GDM1 (cell line): ENCODE data around the gene FAM228B.
"Not testable (repeated sequence)": the region's sequence is repeated elsewhere in the genome, so short reads cannot be mapped to it uniquely, and the experiment has no call there.

Experiments
- DNase-seq: peaks from one replicate; lab custom pipeline; 2025; lab: John Stamatoyannopoulos, UW

FAM228B gene

DNA sequence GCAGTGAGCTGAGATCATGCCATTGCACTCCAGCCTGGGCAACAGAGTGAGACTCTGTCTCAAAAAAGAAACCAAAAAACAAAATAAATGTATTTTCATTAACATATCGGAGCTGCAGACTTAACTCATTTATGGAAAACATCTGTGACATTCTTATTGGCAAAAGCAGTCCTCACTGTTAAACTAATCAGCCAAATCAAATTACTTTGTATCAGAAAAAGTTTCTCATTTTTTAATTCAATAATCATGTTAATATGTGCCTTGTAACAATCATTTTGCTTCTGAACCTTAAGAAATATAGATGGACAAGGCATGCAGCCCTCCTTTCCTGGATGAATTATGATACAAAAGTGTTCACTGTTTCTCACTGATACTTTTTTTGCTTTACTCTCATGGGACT is 20.6 kb upstream of the FAM228B start:
- no peak for DNase-seq

- DNase-seq, result no peak
These were observed 19.1 kb upstream of the FAM228B start for GRCh38 chr2:24104110-24104650.

DNA sequence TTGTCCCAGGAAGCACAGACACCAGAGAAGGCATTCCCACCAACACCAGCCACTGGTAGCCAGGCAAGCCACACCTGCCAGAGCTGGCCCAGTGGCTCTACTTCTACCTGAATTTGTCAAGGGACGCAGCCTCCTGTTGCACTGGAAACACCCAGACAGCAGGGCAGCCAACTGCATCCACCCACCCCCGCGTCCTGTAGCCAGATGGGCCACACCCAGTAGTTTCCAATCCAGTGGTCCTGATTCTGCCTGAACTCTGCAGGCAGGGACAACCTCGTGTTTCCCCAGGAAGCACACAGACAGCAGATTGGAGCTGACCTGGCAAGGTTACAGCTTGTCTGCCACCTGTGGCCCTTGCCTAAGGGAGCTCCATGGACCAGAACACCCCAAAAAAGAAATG is 18.4 kb upstream of the FAM228B start:
- no peak for DNase-seq

DNA sequence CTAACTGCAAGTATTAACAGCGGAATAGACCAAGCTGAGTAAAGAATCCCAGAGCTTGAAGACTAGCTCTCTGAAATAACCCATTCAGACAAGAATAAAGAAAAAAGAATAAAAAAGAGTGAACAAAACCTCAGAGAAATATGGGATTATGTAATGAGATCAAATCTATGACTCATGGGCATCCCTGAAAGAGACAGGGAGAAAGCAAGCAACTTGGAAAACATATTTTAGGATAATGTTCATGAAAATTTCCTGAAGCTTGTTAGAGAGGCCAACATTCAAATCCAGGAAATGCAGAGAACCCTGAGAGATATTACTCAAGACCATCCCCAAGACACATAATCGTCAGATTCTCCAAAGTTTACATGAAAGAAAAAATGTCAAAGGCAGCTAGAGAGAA is 17.5 kb upstream of the FAM228B start:
- DNase-seq, result no peak

- DNase-seq, result no peak
These were observed 16.5 kb upstream of the FAM228B start for GRCh38 chr2:24106786-24107185.

DNA sequence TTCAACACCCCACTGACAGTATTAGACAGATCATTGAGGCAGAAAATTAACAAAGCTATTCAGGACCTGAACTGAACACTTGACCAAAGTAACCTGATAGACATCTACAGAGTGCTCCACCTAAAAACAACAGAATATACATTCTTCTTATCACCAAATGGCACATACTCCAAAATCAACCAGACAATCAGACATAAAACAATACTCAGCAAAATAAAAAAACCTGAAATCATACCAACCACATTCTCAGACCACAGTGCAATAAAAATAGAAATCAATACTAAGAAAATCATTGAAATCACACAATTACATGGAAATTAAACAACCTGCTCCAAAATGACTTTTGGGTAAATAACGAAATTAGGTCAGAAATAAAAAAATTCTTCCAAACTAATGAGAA is 15.9 kb upstream of the FAM228B start:
- DNase-seq, result no peak

DNA sequence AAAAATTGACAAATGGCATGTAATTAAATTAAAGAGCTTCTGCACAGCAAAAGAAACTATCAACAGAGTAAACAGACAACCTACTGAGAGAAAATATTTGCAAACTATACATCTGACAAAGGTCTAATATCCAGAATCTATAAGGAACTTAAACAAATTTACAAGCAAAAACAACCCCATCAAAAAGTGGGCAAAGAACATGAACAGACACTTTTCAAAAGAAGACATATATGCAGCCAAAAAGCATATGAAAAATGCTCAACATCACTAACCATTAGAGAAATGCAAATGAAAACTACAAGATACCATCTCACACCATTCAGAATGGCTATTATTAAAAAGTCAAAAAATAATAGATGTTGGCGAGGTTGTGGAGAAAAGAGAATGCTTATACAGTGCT is 13.8 kb upstream of the FAM228B start:
- not testable (repeated sequence) for DNase-seq

- DNase-seq, result no peak
These were observed 12.5 kb upstream of the FAM228B start for GRCh38 chr2:24110660-24111303.

DNA sequence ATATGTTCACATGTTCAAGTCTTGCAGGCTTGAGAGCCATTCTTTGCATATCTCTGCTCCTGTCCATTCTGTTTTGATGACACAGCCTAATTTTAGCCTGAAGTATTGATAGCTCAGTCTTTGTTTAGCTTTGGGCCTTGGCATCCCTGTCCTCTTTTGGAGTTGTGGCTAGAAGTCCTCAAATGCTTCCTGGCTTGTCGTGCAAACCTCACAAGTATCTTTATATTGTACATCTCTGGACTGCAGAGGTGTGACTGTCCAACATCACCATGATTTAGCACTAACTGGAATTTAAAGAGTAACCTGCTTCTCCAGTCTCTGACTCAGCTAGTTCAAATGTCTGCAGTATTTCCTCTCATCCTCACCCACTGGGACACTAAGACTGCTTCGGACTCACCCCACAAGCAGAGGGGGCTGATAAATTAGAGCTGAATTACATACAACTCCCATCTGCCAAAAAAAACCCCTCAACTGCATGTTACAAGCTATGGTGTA is 11.8 kb upstream of the FAM228B start:
- no peak for DNase-seq

DNA sequence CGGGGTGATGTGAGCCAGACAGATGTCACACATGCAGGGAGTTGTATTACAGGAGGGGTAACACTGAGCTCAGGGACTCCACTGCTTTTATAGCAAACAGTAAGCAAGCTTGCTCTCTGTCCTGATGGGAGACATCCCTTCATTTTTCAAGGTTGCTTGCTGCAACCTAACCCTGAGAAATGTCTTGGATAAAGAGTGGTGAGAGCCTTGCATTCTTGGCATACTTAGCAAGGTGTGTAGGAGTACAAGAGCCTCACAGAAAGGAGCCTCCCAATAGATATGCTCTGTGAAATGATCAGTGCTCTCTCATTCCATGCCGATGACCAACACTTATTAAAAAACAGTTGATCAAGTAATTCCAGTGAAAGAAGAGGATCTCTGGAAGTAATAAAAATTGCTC is 8.2 kb upstream of the FAM228B start:
- DNase-seq, result no peak

DNA sequence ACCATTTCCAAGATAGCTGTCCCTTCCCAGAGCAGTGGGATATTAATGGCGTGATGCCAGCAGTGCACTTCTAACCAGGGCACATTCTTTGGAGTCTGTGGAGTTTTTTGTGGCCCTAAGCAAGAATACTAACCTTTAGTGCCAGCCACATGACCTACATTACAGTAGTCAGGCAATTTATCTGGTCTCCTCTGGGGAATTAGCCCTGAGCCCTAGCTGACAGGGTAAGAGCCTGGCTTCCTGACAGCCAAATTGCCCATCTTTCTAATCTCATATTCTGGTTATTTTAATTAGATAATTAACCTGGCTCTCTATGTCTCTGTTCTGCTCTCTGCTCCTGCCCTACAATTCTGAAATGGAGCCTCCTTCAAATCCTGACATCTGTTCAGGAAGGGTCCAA is 5.4 kb upstream of the FAM228B start:
- DNase-seq, result no peak

- no peak for DNase-seq
These were observed 2.2 kb upstream of the FAM228B start for GRCh38 chr2:24121066-24121465.

- DNase-seq, result no peak
These were observed 1.8 kb upstream of the FAM228B start for GRCh38 chr2:24121469-24121868.

- no peak for DNase-seq
These were observed 689 bp upstream of the FAM228B start for GRCh38 chr2:24122366-24123194.

DNA sequence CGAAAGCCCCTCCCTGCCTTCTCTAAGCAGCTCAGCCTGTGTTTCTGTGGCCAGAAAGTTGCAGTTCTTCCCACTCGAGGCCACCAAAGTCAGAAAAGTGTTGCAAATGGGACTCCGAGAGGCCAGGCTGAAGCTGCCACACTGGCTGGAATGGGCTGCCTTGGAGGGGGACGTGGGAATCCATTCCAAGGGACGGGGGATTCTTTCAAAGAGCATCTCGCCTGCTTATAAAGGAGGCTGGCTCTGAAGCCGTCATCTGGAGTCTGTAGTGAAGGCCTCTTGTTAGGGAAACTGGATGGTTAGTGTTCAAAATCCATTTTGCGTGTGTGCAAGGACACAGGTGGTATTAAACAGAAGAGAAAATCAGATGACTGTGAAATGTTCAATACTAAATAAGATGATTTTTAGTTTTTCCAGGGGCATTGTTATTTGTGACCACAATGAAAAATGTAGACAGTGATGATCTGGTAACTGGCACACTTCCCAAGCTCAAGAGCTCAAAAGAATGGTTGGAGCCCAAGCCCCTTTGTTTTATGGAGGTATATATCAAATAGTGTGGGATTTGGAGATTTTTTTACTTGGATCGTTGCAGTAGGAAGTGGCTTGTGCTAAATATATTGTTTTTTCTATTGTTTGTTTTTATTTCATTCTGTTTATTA is 782 bp downstream of the FAM228B start:
- DNase-seq, result no peak

DNA sequence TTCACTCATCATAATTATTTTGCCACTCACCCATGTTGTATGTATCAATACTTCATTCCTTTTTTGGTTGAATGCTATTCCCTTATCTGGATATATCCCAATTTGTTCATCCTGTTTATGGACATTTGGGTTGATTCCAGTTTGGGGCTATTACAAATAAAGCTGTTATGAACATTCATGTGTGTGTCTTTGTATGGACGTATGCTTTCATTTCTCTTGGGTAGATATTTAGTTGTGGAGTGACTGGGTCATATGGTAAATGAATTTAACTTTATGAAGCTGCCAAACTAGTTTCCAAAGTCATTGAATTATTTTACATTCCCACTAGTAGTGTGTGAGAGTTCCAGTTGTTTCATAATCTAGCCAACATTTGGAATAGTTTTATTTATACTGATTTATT is 2.7 kb downstream of the FAM228B start:
- no peak for DNase-seq

DNA sequence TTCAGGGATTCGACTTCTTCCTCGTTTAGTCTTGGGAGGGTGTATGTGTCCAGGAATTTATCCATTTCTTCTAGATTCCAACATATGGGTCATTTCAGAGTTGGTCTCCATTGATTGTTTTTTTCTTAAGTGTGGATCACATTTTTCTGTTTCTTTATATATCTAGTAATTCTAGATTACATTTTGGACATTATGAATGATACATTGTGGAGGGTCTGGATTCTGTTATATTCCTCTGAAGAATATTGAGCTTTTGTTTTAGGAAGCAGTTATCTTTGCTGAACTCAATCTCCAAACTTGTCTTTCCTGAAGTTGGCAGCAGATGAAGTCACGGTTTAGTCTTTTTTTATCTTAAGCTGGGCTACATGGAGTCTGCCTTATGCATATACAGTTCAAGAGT is 9.3 kb downstream of the FAM228B start:
- no peak for DNase-seq

DNA sequence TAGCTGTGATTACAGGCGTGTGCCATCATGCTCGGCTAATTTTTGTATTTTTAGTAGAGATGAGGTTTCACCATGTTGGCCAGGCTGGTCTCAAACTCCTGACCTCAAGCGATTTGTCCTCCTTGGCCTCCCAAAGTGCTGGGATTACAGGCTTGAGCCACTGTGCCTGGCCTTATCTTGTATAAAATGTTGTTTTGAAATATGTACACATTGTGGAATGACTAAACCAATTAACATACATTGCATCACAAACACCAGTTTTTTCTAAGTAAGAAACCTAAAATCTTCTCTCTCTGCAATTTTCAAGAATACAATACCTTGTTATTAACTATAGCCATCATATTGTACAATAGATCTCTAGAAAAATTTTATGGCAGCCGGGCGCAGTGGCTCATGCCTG is 17.0 kb downstream of the FAM228B start:
- not testable (repeated sequence) for DNase-seq

GRCh38 chr2:24147364-24147763 is 24.1 kb downstream of the FAM228B start:
- DNase-seq, result no peak

DNA sequence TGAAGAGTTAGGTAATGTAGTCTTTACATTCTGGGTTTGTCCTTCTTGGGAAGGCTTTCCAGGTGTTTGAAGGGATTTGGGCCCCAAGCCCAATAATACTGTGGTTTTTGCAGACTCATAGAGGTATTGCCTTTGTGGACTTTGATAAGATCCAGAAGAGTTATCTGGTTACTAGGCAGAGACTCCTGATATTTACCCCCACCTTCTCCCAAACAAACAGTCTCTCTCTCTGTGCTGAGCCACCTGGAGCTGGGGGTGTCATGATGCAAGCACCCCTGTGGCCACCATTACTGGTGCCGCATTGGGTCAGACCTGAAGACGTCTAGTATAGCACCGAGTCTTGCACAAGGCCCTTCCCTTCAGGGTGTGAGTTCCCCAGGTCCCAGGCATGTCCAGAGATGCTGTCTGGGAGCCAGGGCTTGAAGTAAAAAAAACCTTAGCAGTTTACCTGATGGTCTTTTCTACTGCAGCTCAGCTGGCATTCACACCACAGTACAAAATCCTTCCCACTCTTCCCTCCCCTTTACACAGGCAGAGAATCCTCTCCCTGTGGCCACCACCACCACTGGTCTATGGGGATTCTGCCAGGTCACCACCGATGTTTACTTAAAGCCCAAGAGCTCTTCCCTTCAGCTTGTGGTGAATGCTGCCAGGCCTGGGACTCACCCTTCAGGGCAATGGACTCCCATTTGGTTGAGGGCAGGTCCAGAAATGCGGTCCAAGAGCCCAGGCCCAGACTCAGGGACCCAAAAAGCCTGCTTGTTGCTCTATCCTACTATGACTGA is 29.3 kb downstream of the FAM228B start:
- DNase-seq, result no peak

DNA sequence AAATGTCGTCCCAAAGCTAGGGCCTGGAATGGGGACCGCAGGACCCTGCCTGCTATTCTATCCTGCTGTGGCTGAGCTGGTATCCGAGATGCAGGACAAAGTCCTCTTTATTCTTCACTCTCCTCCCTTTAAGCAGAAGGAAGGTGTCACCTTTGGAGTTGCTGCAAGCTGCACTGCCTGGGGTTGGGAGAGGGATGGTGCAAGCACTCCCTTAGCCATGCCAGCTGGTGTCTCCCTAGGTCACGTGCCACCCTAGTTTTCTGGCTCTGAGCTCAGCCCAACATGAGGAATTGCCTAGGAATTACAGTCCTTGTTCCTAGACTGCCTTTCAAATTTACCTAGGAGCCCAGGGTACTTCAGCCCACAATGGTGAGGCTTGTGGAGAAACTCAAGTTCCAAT is 30.2 kb downstream of the FAM228B start:
- DNase-seq, result no peak

- no peak for DNase-seq
These were observed 34.9 kb downstream of the FAM228B start for GRCh38 chr2:24158131-24158530.
